ENCODE measurements around the gene TBRG4. TPM values are rescaled to one million over a fixed set of nuclear protein-coding genes. Genes with fewer than 3 reads are reported as not detected.

The TBRG4 gene
- total RNA-seq, 1 experiment from 2014 or later = 127 TPM

GRCh38 chr7:45155941-45156340, 44.4 kb upstream of the TBRG4 start:
- Mint-ChIP-seq H3K36me3 (ENCODE audit: insufficient read depth in 1 of 3, low read depth in 3 of 3) (no peaks in the 10 kb centered on the region; a peak in 1 of 7 replicates), H3K4me1 (peaks cover 11% of the 10 kb centered on the region in 2 experiments), H3K4me3 (no peak overlapping the region), H3K27me3 (ENCODE audit: low read depth) (peaks cover 35% of the 10 kb centered on the region), H3K9me3 (no peaks in the 10 kb centered on the region; a peak in 1 of 5 replicates), H3K27ac (no peak overlapping the region)
- Histone ChIP-seq H3K27ac (ENCODE audit: insufficient read length, low read depth, low read length) (no peak overlapping the region), H3K23me2 (ENCODE audit: insufficient read length, low read depth, low read length, poor library complexity, severe bottlenecking) (peaks cover 2% of the 10 kb centered on the region), H4K91ac (ENCODE audit: insufficient read length, low read depth, low read length) (no peak overlapping the region), H2BK15ac (ENCODE audit: low read depth, low read length) (no peak overlapping the region), H4K8ac (replicated peaks; ENCODE audit: insufficient read length, low read depth, low read length) (no peak overlapping the region), H3K4me2 (ENCODE audit: insufficient read depth, insufficient read length, low read length) (no peak overlapping the region), H2BK120ac (ENCODE audit: low read depth, low read length, poor library complexity, severe bottlenecking) (no peak overlapping the region), H3K27me3 (ENCODE audit: insufficient read depth, low read length) (peaks cover 10% of the 10 kb centered on the region; the same call in 1 of the 2 replicates), H3K56ac (ENCODE audit: insufficient read length, low read depth, low read length) (no peak overlapping the region), H3K23ac (ENCODE audit: insufficient read length, low read depth, low read length) (no peak overlapping the region), H2AFZ (ENCODE audit: low read length) (no peak overlapping the region), H3K14ac (ENCODE audit: insufficient read depth, low read length) (no peak overlapping the region), H2BK20ac (ENCODE audit: low read depth, low read length, poor library complexity, severe bottlenecking) (no peak overlapping the region), H3K18ac (ENCODE audit: insufficient read length, low read depth, low read length) (no peak overlapping the region), H2AK5ac (ENCODE audit: insufficient read length, low read length) (no peak overlapping the region), H3K79me1 (ENCODE audit: insufficient read depth, low read depth, low read length, poor library complexity, severe bottlenecking) (no peaks in the 10 kb centered on the region), H2BK12ac (ENCODE audit: insufficient read length, low read depth, low read length) (no peak overlapping the region), H3K4me1 (ENCODE audit: insufficient read depth, low read length) (no peaks in the 10 kb centered on the region), H3K9me3 (ENCODE audit: control insufficient read depth, low read depth, low read length) (no peaks in the 10 kb centered on the region), H4K5ac (ENCODE audit: insufficient read length, low read depth, low read length) (no peak overlapping the region), H3K9ac (ENCODE audit: extremely low read depth, insufficient read length, low read length) (no peak overlapping the region), H3K4ac (ENCODE audit: low read depth, low read length) (no peak overlapping the region), H3K79me2 (ENCODE audit: insufficient read depth, low read length) (no peaks in the 10 kb centered on the region), H3T11ph (ENCODE audit: low read length) (no peak overlapping the region), H2BK5ac (ENCODE audit: insufficient read length, low read length) (no peak overlapping the region), H4K20me1 (ENCODE audit: control insufficient read depth, insufficient read depth, insufficient read length) (no peaks in the 10 kb centered on the region)
- no CpG with 5 or more reads among the region's 4 CpGs for WGBS (ENCODE audit: extremely low coverage, insufficient read length, low lambda C conversion rate)
- TF ChIP-seq CTCF (conservative IDR thresholded peaks at IDR 0.05) = no peak
- no peak for DNase-seq

Data from H9 (cell line).